Keratinocyte (primary cell): Measurements from ENCODE around the gene PRKD3. TPM values are rescaled to one million over a fixed set of nuclear protein-coding genes. Genes with fewer than 3 reads are reported as not detected.
A peak's percentile ranks its signal among the peaks of the same experiment; 100 is the strongest.

Source experiments
- DNase-seq: peaks from one replicate; pipeline ENCODE4 v3.0.0-alpha.2; 2011; ENCODE audit warnings: low read depth, missing footprints, low spot score
- FAIRE-seq: peaks from 2 replicates; lab custom pipeline; 2011; peaks lifted over from hg19 to GRCh38; lab: Jason Lieb, UNC
- H2AFZ ChIP-seq: 2 replicates; pipeline ENCODE4 v1.6.0; 2012; ENCODE audit warnings: low read length, control low read depth, inconsistent platforms; ENCODE audit not compliant: control insufficient read depth
- H3K27ac ChIP-seq: 2 replicates; pipeline ENCODE4 v1.5.1; 2011; ENCODE audit warnings: low read length; ENCODE audit not compliant: control insufficient read depth, insufficient read depth
- H3K27me3 ChIP-seq: 3 replicates; pipeline ENCODE4 v1.6.0; 2011; ENCODE audit warnings: low read length; ENCODE audit not compliant: control insufficient read depth, insufficient read depth; ENCODE audit errors: extremely low read depth
- H3K36me3 ChIP-seq, 2 experiments: 2 replicates in 1 of 2; 3 replicates in 1 of 2; pipeline ENCODE4 v1.5.1; 2011; ENCODE audit warnings: low read length in 2 of 2, mild to moderate bottlenecking in 1 of 2; ENCODE audit not compliant: control insufficient read depth in 2 of 2, insufficient read depth in 2 of 2; ENCODE audit errors: extremely low read depth in 1 of 2
- H3K4me1 ChIP-seq: 3 replicates; pipeline ENCODE4 v1.5.1; 2011; ENCODE audit warnings: low read length; ENCODE audit not compliant: control insufficient read depth, insufficient read depth; ENCODE audit errors: extremely low read depth
- H3K4me2 ChIP-seq: 3 replicates; pipeline ENCODE4 v1.6.0; 2011; ENCODE audit warnings: low read depth, low read length; ENCODE audit not compliant: control insufficient read depth, insufficient read depth; ENCODE audit errors: extremely low read depth
- H3K4me3 ChIP-seq, 3 experiments: fragments of 200-600 bp in 1 of 3; sonication (generic) in 1 of 3; 2 replicates in 2 of 3; 3 replicates in 1 of 3; pipeline ENCODE4 v1.5.1; 2011 to 2016; ENCODE audit warnings: low read length in 3 of 3, mild to moderate bottlenecking in 3 of 3, control low read depth in 2 of 3, inconsistent platforms in 1 of 3, low read depth in 1 of 3, mixed read lengths in 1 of 3, mixed run types in 1 of 3, moderate library complexity in 1 of 3; ENCODE audit not compliant: control insufficient read depth in 2 of 3, insufficient read depth in 2 of 3; ENCODE audit errors: extremely low read depth in 1 of 3
- H3K79me2 ChIP-seq: 2 replicates; pipeline ENCODE4 v1.6.0; 2012; ENCODE audit warnings: low read length; ENCODE audit not compliant: control insufficient read depth, insufficient read depth
- H3K9ac ChIP-seq: 3 replicates; pipeline ENCODE4 v1.6.0; 2011; ENCODE audit warnings: low read length; ENCODE audit not compliant: control insufficient read depth, insufficient read depth; ENCODE audit errors: extremely low read depth
- H3K9me1 ChIP-seq: 3 replicates; pipeline ENCODE4 v1.6.0; 2011; ENCODE audit warnings: low read length; ENCODE audit not compliant: control insufficient read depth, insufficient read depth; ENCODE audit errors: extremely low read depth
- H3K9me3 ChIP-seq: 2 replicates; pipeline ENCODE4 v1.5.1; 2012; ENCODE audit warnings: low read depth, low read length; ENCODE audit not compliant: control insufficient read depth
- H4K20me1 ChIP-seq: 3 replicates; pipeline ENCODE4 v1.6.0; 2011; ENCODE audit warnings: low read length; ENCODE audit not compliant: control insufficient read depth, insufficient read depth; ENCODE audit errors: extremely low read depth
- CTCF ChIP-seq, 3 experiments: IDR thresholded peaks in 1 of 3; conservative IDR thresholded peaks in 1 of 3; optimal IDR thresholded peaks in 1 of 3; 2 replicates in 2 of 3; 3 replicates in 1 of 3; pipeline versions ENCODE3 to v1.5.1; 2011; ENCODE audit warnings: low read length in 3 of 3, mild to moderate bottlenecking in 3 of 3, moderate library complexity in 2 of 3, control low read depth in 1 of 3, inconsistent platforms in 1 of 3; ENCODE audit not compliant: insufficient read depth in 2 of 3; ENCODE audit errors: extremely low read depth in 1 of 3
- EZH2 ChIP-seq: IDR thresholded peaks from one replicate; pipeline ENCODE4 v1.6.1; 2012; ENCODE audit warnings: inconsistent platforms, mild to moderate bottlenecking, low read length, moderate library complexity
- dilution Hi-C: fragments of 300-500 bp; cut with MboI; formaldehyde crosslinking; loops from one replicate; pipeline ENCODE4 v1.7.0; 2020; ENCODE audit warnings: low sequenced_read_pairs; ENCODE audit not compliant: extremely low pct_ligation_motif_present
- polyA plus RNA-seq, 5 experiments: library from polyadenylated mRNA; depleted of rRNA in 3 of 5; stranded (reverse) in 3 of 5; stranded (forward) in 1 of 5; unstranded in 1 of 5; fragments of >200 nt; gene quantifications; 1 replicate in 1 of 5; 2 replicates in 3 of 5; 3 replicates in 1 of 5; pipeline versions ENCODE4 v1.2.1 to v1.2.3, GENCODE V29; 2011 to 2012; ENCODE audit warnings: missing spikeins in 2 of 5, low read depth in 1 of 5, low replicate concordance in 1 of 5

PRKD3 gene
- polyA plus RNA-seq, 1 donor (not counting 4 experiments of a cell fraction or from before 2014, with no cell fraction given), result 25.4 TPM

DNA sequence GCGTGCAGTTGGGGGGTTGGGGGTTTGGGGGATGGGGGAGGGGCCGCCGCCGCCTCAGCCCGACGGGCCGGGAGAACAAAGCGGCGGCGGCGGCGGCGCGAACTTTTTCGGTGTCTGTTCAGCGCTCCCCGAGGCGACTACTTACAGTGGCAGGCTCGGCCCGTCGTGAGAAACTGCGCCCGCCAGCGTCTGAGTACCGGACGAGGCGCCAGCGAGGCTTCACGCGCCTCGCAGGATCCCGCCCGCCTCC lies 172 bp downstream of the PRKD3 start:
- Histone ChIP-seq H3K9ac (peak overlapping the region; percentile 87), H3K36me3 (no peaks in the 10 kb centered on the region), H3K4me2 (no peak overlapping the region), H3K9me3 (no peaks in the 10 kb centered on the region), H3K27me3 (no peaks in the 10 kb centered on the region), H3K27ac (peak overlapping the region; percentile 83), H3K79me2 (peaks cover 45% of the 10 kb centered on the region), H2AFZ (peak overlapping the region; percentile 33), H3K4me3 (peak overlapping the region; percentile 72 to 85 (median 76)), H3K4me1 (peaks cover 22% of the 10 kb centered on the region), H3K9me1 (no peaks in the 10 kb centered on the region), H4K20me1 (no peaks in the 10 kb centered on the region)
- dilution Hi-C loops, result no loop called here
- peak in 2 of 3 experiments; percentile 19 to 21 for TF ChIP-seq CTCF (optimal IDR thresholded peaks at IDR 0.05 in 1 of 3, IDR thresholded peaks at IDR 0.05 in 1 of 3, conservative IDR thresholded peaks at IDR 0.05 in 1 of 3; ENCODE audit: extremely low read depth in 1 of 3, insufficient read depth in 2 of 3, low read length in 3 of 3)
- no peak for TF ChIP-seq EZH2
- DNase-seq (no peak), FAIRE-seq (no peak)

GRCh38 chr2:37323781-37324535 lies 675 bp downstream of the PRKD3 start:
- Histone ChIP-seq H3K9ac (peak overlapping the region; percentile 87), H3K4me1 (peaks cover 23% of the 10 kb centered on the region), H3K27ac (peak overlapping the region; percentile 83), H3K9me1 (no peaks in the 10 kb centered on the region), H3K4me3 (peak overlapping the region; percentile 72 to 89 (median 85)), H4K20me1 (no peaks in the 10 kb centered on the region), H3K27me3 (no peaks in the 10 kb centered on the region), H2AFZ (peak overlapping the region; percentile 82), H3K9me3 (no peaks in the 10 kb centered on the region), H3K36me3 (no peaks in the 10 kb centered on the region), H3K4me2 (peak overlapping the region; percentile 88), H3K79me2 (peaks cover 49% of the 10 kb centered on the region)
- FAIRE-seq (no peak), DNase-seq (no peak)
- TF ChIP-seq CTCF (optimal IDR thresholded peaks at IDR 0.05 in 1 of 3, IDR thresholded peaks at IDR 0.05 in 1 of 3, conservative IDR thresholded peaks at IDR 0.05 in 1 of 3; ENCODE audit: extremely low read depth in 1 of 3, insufficient read depth in 2 of 3, low read length in 3 of 3) (no peak), EZH2 (no peak)
- dilution Hi-C loops, result no loop called here
